Airway epithelial cell (primary cell): ENCODE results near the gene OLFML3. TPM values are rescaled to one million over a fixed set of nuclear protein-coding genes. Genes with fewer than 3 reads are reported as not detected.

Source experiments
- total RNA-seq: library from RNA; depleted of rRNA; stranded (reverse); fragments of >200 nt; gene quantifications from 2 replicates; pipeline ENCODE4 v1.2.3, GENCODE V29; 2015

Gene OLFML3
- 0.65 and 1.3 TPM in 2 replicates for total RNA-seq

GRCh38 chr1:113978863-113979702 lies at the start of gene OLFML3:
OLFML3 (plus strand) TSS chr1:113979474; CDS start chr1:113979517, 43 bp downstream.

Other genes with a start within 250 kb of the OLFML3 start
- gene PHTF1, start 220.0 kb upstream of the OLFML3 start, total RNA-seq = 10.9 and 13.2 TPM in 2 replicates
- gene RSBN1, start 167.0 kb upstream of the OLFML3 start, total RNA-seq = 5.2 and 7.9 TPM in 2 replicates
- 0.49 and 1.1 TPM in 2 replicates for gene PTPN22, start 107.8 kb upstream of the OLFML3 start, total RNA-seq
- gene BCL2L15, start 91.9 kb upstream of the OLFML3 start, total RNA-seq = 0.42 TPM in 1 of 2 replicates, not detected in the other
- gene AP4B1, start 74.7 kb upstream of the OLFML3 start, total RNA-seq = 6.1 and 11.7 TPM in 2 replicates
- 6.3 and 6.8 TPM in 2 replicates for gene DCLRE1B, start 74.1 kb upstream of the OLFML3 start, total RNA-seq
- gene HIPK1, start 50.1 kb upstream of the OLFML3 start, total RNA-seq = 11.6 and 21.6 TPM in 2 replicates
- gene SYT6, start 174.4 kb downstream of the OLFML3 start, total RNA-seq = not detected in 2 replicates